Adrenal gland (tissue), 19 donors: Measurements from ENCODE around the gene SNX24. TPM values are rescaled to one million over a fixed set of nuclear protein-coding genes. Genes with fewer than 3 reads are reported as not detected.

Experiments used
- DNase-seq, 7 donors: peaks; one replicate each; pipeline ENCODE4 v3.0.0-alpha.2; 2019 to 2020
- H3K27ac ChIP-seq, 5 donors: fragments of 200-600 bp; sonication (generic) in 4 of 5; 1 replicate in 3 of 5; 2 replicates in 2 of 5; pipeline versions ENCODE4 v1.5.1 to v1.8.0; 2016 to 2020; ENCODE audit warnings: mild to moderate bottlenecking in 1 of 5
- H3K27me3 ChIP-seq: fragments of 200-600 bp; 2 replicates; pipeline ENCODE4 v1.8.0; 2021
- H3K36me3 ChIP-seq, 2 donors: fragments of 200-600 bp; replicated peaks in 1 of 2; 1 replicate in 1 of 2; 2 replicates in 1 of 2; pipeline versions ENCODE4 v1.5.1 to v1.8.0; 2018 to 2022
- H3K4me1 ChIP-seq, 2 donors: fragments of 200-600 bp; replicated peaks in 1 of 2; 1 replicate in 1 of 2; 2 replicates in 1 of 2; pipeline versions ENCODE4 v1.5.1 to v1.8.0; 2018 to 2021
- H3K4me3 ChIP-seq, 4 donors: fragments of 200-600 bp; sonication (generic) in 3 of 4; one replicate each; pipeline ENCODE4 v1.5.1; 2016 to 2018
- H3K9me3 ChIP-seq, 3 donors: fragments of 200-600 bp; sonication (generic) in 1 of 3; replicated peaks in 1 of 3; 1 replicate in 2 of 3; 2 replicates in 1 of 3; pipeline versions ENCODE4 v1.5.1 to v1.8.0; 2016 to 2021
- POLR2A ChIP-seq, 2 donors: fragments of 450-650 bp; IDR thresholded peaks; one replicate each; pipeline ENCODE4 v1.6.1; 2017; ENCODE audit warnings: antibody characterized with exemption in 2 of 2, mild to moderate bottlenecking in 2 of 2, moderate library complexity in 1 of 2
- WGBS, 4 donors: extraction: QIAGEN DNeasy Blood & Tissue Kit in 2 of 4; methylation state at CpG; one replicate each; pipeline versions ENCODE4 v1.1.5 to v1.1.7; 2013 to 2017; 5-methylcytosine and 5-hydroxymethylcytosine counted together
- intact Hi-C, 2 donors: fragments of 100-400 bp; cut with DNase I; formaldehyde crosslinking; loops; one replicate each; pipeline versions ENCODE4 v1.14.1 to v1.15.0; 2022 to 2023
- long read RNA-seq, 10 donors: library from polyadenylated mRNA in 3 of 10; unstranded in 2 of 10; stranded (forward) in 1 of 10; transcript quantifications; one replicate each; pipeline ENCODE4 v2.0.0 and lab custom pipeline, GENCODE V29; 2021 to 2026
- polyA plus RNA-seq, 3 donors: library from polyadenylated mRNA; stranded (reverse); fragments of 200-250 nt in 2 of 3; fragments of 350-450 nt in 1 of 3; fragmentation: Illumina TruSeq in 1 of 3; extraction: RNeasy Lipid Tissue Mini Kit (QIAGEN cat#74804) in 1 of 3; gene quantifications; one replicate each; pipeline ENCODE4 v1.2.3, GENCODE V29; 2013 to 2014
- total RNA-seq, 9 donors: library from RNA; depleted of rRNA in 4 of 9; stranded (reverse); fragments of >200 nt in 4 of 9; fragments of 120-200 nt in 1 of 9; fragmentation: NEBNext Ultra II Directional in 1 of 9; extraction: Animal tissue kit (Norgen Biotek cat#: 25700) in 1 of 9; gene quantifications; one replicate each; pipeline versions ENCODE4 v1.1.0 to v1.2.4, GENCODE V29; 2013 to 2023
- TF ChIP-seq, protein P1 (sequence below), 6 experiments: fragments of 450-650 bp in 4 of 6; fragments of 200-600 bp in 2 of 6; sonication (generic) in 1 of 6; IDR thresholded peaks; 1 replicate in 5 of 6; 2 replicates in 1 of 6; pipeline versions ENCODE4 v1.5.1 to v1.8.0; 2016 to 2021; ENCODE audit warnings: antibody characterized with exemption in 6 of 6, mild to moderate bottlenecking in 2 of 6, moderate library complexity in 1 of 6
- donor health status: healthy with polysubstance abuse.
- donor health status: Bipolar disorder and iron deficiency.
- donor health status: DM: yes; HTN: yes; CAD: no.
- donor health status: DM: no; HTN: no; CAD: no.
- donor health status: DM: no; HTN: no; CAD: no.
- donor health status: DM: yes; HTN: yes; CAD: no.

SNX24 gene, protein sequence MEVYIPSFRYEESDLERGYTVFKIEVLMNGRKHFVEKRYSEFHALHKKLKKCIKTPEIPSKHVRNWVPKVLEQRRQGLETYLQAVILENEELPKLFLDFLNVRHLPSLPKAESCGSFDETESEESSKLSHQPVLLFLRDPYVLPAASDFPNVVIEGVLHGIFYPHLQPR
- 10 to 100 TPM in 8 of 9 donors, 1 to 10 TPM in 1; 5.0 to 28.2 (median 15.1) TPM for total RNA-seq
- polyA plus RNA-seq: 10 to 100 TPM in 2 of 3 donors, 1 to 10 TPM in 1; 8.5 to 20.0 (median 12.1) TPM
- long read RNA-seq, donor 1, transcript SNX24-201 (7 exons, 2,158 nt): major isoform, 12 of 20 reads
- long read RNA-seq, donor 1, partial matches to known transcripts: 0 of 20 reads
- long read RNA-seq, donor 1, other reads (novel, unspliced or antisense): 7 of 20 reads
- long read RNA-seq, donor 2, transcript SNX24-201 (7 exons, 2,158 nt): major isoform, 7 of 13 reads
- long read RNA-seq, donor 2, partial matches to known transcripts: 6 of 13 reads
- long read RNA-seq, donor 2, other reads (novel, unspliced or antisense): 0 of 13 reads
- long read RNA-seq, donor 3, transcript SNX24-201 (7 exons, 2,158 nt): major isoform, 9 of 9 reads
- long read RNA-seq, donor 3, partial matches to known transcripts: 0 of 9 reads
- long read RNA-seq, donor 3, other reads (novel, unspliced or antisense): 0 of 9 reads
- long read RNA-seq, donor 4, partial matches to known transcripts: 1 of 7 reads
- long read RNA-seq, donor 4, other reads (novel, unspliced or antisense): 2 of 7 reads
- long read RNA-seq, donor 5, transcript SNX24-201 (7 exons, 2,158 nt): major isoform, 9 of 13 reads
- long read RNA-seq, donor 5, partial matches to known transcripts: 0 of 13 reads
- long read RNA-seq, donor 5, other reads (novel, unspliced or antisense): 3 of 13 reads
- long read RNA-seq, donor 6, partial matches to known transcripts: 1 of 5 reads
- long read RNA-seq, donor 6, other reads (novel, unspliced or antisense): 3 of 5 reads
- long read RNA-seq, donor 7, partial matches to known transcripts: 0 of 3 reads
- long read RNA-seq, donor 7, other reads (novel, unspliced or antisense): 0 of 3 reads
- long read RNA-seq, donor 8, partial matches to known transcripts: 13 of 32 reads
- long read RNA-seq, donor 8, other reads (novel, unspliced or antisense): 14 of 32 reads
- long read RNA-seq, donor 9, transcript SNX24-201 (7 exons, 2,158 nt): major isoform, 5 of 7 reads
- long read RNA-seq, donor 9, partial matches to known transcripts: 0 of 7 reads
- long read RNA-seq, donor 9, other reads (novel, unspliced or antisense): 0 of 7 reads
- long read RNA-seq, donor 10, transcript SNX24-201 (7 exons, 2,158 nt): major isoform, 5 of 5 reads
- long read RNA-seq, donor 10, partial matches to known transcripts: 0 of 5 reads
- long read RNA-seq, donor 10, other reads (novel, unspliced or antisense): 0 of 5 reads

DNA sequence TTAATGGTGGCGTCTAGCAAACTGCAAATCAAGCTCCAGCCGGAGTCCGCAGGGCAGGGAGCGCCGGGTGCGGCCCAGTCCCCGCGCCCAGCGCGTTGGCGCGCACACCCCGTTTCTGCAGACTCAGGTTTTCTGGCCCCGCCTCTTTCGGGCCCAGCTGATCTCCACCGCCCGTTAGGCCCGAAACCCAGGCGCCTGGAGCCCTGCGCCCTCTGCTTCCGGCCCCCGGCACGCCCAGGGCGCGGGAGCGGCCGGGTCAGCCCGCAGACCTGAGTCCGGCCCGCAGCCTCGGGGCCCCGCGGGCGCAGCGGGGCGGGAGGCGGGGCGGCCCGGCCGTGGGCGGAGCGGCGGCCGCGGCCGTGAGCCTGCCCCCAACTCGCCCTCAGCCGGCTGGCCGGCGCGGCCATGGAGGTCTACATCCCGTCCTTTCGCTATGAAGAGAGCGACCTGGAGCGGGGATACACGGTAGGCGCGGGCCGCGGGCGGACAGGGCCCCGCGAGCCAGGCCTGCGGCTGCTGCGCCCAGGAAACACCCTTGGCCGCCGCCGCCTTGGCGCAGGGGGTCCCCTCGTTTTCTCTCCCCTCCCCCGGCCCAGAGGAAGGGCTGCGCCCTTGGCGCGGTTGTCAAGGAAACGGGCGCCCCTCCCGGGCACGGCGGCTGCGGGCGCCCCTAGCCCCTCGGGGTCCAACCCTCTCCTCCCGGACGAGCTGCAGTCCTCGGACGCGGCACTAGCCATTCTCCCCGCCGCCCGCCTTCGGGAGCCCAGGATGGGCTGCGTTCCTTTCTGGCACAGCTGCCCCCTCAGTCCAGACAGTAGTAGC, at the start of gene SNX24:
Gene SNX24, plus strand, starts transcription at position 385 of the 822 bp plus-strand sequence. Its CDS starts 21 bp downstream, at position 406.
- Histone ChIP-seq H3K27me3 (no peaks in the 10 kb centered on the region), H3K9me3 (no peaks in the 10 kb centered on the region), H3K4me1 (peaks cover 7 to 19% of the 10 kb centered on the region in 2 donors), H3K4me3 (peak within 1 kb of the TSS; percentile 39 to 100 (median 66)), H3K36me3 (no peaks in the 10 kb centered on the region), H3K27ac (peak within 1 kb of the TSS; percentile 56 to 96 (median 84))
- TF ChIP-seq POLR2A (IDR thresholded peaks at IDR 0.05): peak; percentile 57 to 66
- TF ChIP-seq, protein P1, sequence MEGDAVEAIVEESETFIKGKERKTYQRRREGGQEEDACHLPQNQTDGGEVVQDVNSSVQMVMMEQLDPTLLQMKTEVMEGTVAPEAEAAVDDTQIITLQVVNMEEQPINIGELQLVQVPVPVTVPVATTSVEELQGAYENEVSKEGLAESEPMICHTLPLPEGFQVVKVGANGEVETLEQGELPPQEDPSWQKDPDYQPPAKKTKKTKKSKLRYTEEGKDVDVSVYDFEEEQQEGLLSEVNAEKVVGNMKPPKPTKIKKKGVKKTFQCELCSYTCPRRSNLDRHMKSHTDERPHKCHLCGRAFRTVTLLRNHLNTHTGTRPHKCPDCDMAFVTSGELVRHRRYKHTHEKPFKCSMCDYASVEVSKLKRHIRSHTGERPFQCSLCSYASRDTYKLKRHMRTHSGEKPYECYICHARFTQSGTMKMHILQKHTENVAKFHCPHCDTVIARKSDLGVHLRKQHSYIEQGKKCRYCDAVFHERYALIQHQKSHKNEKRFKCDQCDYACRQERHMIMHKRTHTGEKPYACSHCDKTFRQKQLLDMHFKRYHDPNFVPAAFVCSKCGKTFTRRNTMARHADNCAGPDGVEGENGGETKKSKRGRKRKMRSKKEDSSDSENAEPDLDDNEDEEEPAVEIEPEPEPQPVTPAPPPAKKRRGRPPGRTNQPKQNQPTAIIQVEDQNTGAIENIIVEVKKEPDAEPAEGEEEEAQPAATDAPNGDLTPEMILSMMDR (IDR thresholded peaks at IDR 0.05): no peak
- 0 to 1% (median 1%) methylated on average over 9 to 92 of the region's 92 CpGs for WGBS, 4 donors
- DNase-seq: peak; percentile 79 to 89 (median 84)
- intact Hi-C loops: no loop called here

DNA sequence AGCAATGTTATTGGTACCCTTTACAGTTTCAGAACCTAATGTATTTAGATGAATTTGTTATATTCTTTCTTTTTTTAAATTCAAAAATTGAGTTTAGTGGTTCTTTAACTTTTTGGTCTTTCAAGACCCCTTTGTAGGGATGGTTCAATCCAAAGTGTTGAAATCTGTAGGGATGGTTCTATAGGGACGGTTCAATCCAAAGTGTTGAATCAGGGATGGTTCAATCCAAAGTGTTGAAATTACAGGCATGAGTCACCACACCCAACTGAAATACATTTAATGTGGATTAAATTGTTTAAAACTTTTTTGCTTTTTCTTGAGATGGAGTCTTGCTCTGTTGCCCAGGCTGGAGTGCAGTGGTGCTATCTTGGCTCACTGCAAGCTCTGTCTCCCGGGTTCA, 39.9 kb upstream of the SNX24 start:
- peaks cover 0 to 5% of the 10 kb centered on the region in 2 donors for H3K4me1 ChIP-seq
- peaks cover 0 to 26% of the 10 kb centered on the region in 2 donors for H3K36me3 ChIP-seq
- intact Hi-C loops: no loop called here
- no peaks in the 10 kb centered on the region for H3K9me3 ChIP-seq
- 92 to 98% (median 96%) methylated on average over 2 of the region's 2 CpGs for WGBS, 4 donors
- H3K27me3 ChIP-seq: no peaks in the 10 kb centered on the region
- TF ChIP-seq, protein P1 (IDR thresholded peaks at IDR 0.05): no peak
- no peak for TF ChIP-seq POLR2A (IDR thresholded peaks at IDR 0.05)
- DNase-seq: no peak
- H3K4me3 ChIP-seq: no peak overlapping the region
- no peak overlapping the region for H3K27ac ChIP-seq

DNA sequence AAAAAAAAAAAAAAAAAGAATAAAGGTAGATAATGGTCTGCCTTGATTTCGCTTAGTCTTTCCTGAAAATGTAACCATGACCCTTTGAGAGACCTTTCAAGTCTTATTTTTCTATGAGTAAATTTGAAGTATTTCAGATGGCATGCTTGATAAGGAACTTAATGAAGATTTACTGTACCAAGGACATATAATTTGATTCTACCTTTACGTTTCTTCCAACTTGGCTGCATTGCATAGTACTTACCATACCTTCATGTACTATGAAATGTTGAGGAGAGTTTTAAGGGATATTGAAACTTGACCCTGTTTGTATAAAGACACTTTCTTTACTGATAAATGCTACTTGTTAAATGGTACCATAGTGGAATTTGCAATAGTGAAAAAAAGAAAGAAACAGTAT, 35.0 kb upstream of the SNX24 start:
- no peak for TF ChIP-seq POLR2A (IDR thresholded peaks at IDR 0.05)
- TF ChIP-seq, protein P1 (IDR thresholded peaks at IDR 0.05): no peak
- Histone ChIP-seq H3K4me1 (peaks cover 0 to 5% of the 10 kb centered on the region in 2 donors), H3K27me3 (no peaks in the 10 kb centered on the region), H3K27ac (no peak overlapping the region), H3K9me3 (no peaks in the 10 kb centered on the region), H3K4me3 (no peak overlapping the region), H3K36me3 (peaks cover 0 to 7% of the 10 kb centered on the region in 2 donors)
- WGBS, 4 donors: 69 to 96% (median 77%) methylated on average over 2 of the region's 2 CpGs
- intact Hi-C loops: no loop called here
- DNase-seq: no peak
